Stimulated activated CD4-positive, alpha-beta T cell treated with anti-CD3 and anti-CD28 coated beads, Interleukin-15, amount 100 ng/mL, for 24 hours (primary cell): Measurements from ENCODE around the gene RASSF5.

Experiments
- DNase-seq: peaks from one replicate; pipeline ENCODE4 v3.0.0-alpha.2; 2020

RASSF5 gene

GRCh38 chr1:206518206-206518605, 10.9 kb downstream of the RASSF5 start:
- no peak for DNase-seq

DNA sequence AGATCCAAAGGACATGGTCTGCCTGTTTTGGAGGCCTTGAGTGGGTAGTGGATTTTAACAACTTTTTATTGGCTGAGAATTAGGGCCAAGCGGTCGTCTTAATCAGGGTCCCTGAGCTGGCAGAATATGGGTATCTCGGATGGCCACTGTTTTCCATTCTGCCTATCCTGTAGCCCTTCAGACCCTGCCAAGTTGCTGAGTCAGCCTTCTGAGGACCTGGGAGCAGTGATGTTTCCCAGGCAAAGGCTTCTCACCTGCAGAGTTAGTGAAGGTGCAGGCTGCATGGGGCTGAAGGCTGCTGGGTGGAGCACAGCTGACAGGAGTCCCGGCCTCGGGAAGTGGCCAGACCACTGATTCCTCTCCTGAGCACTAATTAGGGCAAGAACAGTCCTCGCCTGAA, 11.4 kb downstream of the RASSF5 start:
- no peak for DNase-seq

- no peak for DNase-seq
These were observed 13.8 kb downstream of the RASSF5 start for GRCh38 chr1:206521127-206521526.

DNA sequence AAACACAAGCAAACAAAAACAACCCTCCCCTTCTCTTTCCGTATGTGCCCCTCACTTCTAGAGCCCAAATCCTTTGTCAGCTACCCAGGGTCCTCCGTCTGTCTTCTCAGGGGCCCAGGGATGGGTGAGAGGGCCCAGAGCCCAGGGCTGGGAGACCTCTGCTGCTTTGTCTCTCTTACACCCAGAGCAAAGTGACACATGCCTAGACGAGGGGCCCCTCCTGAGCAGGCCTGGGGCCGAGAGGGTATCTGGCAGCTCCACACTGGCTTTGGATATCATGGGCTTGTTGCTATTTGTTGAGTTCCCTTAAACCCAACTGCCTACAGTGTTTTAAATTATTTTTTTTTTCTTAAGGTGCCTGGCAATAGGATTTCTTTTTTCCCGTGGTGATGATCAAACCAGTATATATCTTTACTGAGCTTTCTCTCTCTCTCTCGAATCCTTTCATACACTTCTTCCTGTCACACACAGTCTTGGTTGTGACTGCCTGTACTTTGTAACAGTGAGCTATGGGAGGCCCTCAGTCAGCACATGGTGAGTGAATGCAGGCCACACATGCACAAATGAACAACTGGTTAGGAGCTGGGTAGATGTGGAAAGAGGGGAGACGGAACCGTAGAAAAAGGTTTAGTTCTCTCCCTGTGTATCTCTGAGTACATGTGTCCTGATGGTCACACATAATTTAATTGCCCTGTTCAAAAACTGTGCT, 14.5 kb downstream of the RASSF5 start:
- DNase-seq: no peak

DNA sequence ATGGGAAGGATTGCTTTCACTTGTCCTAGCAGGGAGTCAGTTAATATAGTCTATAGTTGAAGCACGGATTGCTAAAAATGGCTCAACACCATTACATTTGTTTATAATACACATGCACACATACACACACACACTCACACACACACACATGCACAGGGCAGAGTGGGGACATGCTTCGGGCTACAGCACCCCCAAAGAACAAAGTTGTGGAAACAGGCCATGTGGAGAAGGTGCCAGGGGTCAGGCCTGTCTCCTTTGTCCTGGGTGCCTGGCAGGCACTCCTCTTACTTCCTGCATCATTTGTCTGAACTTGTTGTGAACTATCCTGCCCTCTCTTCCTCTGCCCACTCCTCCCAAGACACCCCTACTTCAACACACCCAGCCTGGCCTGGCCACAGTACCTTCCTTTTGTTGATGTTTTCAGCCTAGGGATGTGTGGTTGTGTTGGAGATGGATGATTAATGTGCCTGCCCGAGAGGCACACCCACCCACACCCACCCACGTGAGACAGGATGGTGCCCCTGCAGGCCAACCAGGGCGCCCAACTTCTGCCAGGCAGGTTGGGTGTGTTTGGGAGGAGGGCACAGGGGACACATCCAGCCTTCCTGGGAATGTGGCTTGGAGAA, 17.5 kb downstream of the RASSF5 start:
- no peak for DNase-seq

GRCh38 chr1:206526064-206526911, 19.0 kb downstream of the RASSF5 start:
- DNase-seq: no peak

GRCh38 chr1:206529425-206529824, 22.1 kb downstream of the RASSF5 start:
- no peak for DNase-seq

DNA sequence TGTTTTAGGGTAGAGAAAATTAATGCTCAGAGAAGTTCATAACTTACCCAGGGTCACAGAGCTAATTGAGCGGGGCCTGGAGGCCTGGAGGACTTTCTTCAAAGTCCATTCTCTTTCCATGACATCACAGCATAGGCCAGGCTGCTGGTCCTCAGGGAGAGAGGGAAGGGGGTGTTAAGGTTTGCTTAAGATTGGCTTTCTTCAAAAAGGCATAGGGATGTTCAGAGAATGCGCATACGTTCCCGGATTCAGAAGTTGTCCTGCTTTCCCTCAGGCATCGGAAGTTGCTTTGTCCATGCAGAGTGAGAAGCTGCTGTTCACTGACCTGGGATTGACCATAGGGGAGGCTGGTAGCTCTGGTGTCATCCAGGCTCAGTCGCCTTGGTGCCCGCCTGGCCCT, 25.0 kb downstream of the RASSF5 start:
- DNase-seq: no peak

- no peak for DNase-seq
These were observed 27.2 kb downstream of the RASSF5 start for GRCh38 chr1:206534552-206534951.

- no peak for DNase-seq
These were observed 28.5 kb downstream of the RASSF5 start for GRCh38 chr1:206535853-206536188.

- no peak for DNase-seq
These were observed 29.8 kb downstream of the RASSF5 start for GRCh38 chr1:206537141-206537540.

DNA sequence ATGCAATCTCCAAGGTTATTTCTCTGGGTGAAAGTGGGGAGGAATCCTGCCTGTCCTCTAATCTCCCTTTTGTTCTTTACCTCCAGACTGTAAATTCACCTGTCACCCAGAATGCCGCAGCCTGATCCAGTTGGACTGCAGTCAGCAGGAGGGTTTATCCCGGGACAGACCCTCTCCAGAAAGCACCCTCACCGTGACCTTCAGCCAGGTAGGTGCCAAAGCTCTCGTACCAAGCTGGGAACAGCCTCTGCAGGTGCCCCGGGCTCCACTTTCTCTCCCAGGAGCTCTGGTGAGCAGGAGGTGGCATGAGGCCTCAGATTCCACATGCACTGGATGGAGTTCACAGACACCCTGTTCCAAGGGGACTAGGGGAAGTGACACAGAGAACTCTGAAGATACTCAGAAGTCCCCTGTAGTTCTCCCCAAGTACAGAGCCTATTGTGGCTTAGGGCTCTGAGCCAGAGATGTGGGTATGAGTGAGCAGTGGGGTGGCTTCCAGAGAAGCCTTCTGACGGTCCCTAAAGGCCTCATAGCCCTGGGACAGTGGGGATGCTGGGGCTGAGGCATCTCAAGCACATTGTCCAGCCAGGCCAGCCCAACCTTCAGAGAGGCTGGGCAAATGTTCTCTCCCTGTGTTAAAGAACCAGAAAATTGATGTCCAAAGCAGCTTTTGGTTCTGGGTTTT, 30.9 kb downstream of the RASSF5 start:
- DNase-seq: no peak

- DNase-seq: no peak
These were observed 31.7 kb downstream of the RASSF5 start for GRCh38 chr1:206538901-206539640.

DNA sequence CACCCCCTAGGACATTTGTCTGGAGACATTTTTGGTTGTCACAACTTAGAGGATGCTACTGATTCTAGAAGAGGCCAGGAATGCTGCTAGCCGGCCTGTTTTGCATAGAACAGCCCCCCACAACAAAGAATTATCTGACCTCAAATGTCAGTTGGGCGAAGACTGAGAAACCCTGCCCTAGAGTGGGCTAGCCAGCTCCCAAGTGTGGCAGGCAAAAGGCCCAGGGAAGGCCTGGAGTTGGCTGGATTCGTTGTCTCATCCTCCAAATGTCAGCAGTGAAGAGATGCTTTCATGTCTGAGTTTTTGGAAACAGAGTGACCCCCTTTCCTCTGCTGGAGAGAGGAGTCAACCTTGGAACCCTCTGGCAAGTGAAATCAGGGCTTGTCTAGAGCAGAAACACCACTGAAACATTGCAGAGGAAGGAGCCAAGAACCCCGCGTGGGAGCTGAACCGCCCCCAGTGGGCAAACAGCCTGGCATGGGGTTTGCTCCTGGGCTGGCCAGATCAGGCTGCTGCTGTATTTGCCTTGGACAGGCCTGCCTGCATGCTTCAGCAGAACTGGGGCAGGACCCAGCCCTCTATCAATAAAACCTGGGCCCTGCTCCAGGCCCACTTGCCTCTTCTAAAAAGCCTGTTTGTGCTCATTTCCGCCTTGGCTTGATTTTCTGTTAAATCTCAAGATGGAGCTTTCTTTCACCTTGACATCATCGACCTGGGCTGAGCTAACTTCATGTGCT, 32.9 kb downstream of the RASSF5 start:
- DNase-seq: no peak

- DNase-seq: no peak
These were observed 34.0 kb downstream of the RASSF5 start for GRCh38 chr1:206541236-206541833.

- DNase-seq: peak; percentile 87
These were observed 37.4 kb downstream of the RASSF5 start for GRCh38 chr1:206544562-206545257.

GRCh38 chr1:206545351-206545750, 38.0 kb downstream of the RASSF5 start:
- no peak for DNase-seq

DNA sequence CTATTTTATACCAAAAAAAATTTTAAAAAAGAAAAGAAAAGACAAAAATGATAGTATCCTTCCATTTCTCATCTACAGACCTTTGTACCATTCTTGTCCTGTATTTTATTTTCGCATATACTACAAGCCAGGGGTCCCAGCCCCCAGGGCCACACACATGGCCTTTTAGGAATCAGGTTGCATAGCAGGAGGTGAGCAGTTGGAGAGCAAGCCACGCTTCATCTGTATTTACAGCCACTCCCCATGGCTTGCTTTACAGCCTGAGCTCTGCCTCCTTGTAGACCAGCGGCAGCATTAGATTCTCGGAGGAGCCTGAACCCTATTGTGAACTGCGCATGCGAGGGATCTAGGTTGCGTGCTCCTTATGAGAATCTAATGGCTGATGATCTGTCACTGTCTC, 39.8 kb downstream of the RASSF5 start:
- DNase-seq: no peak

GRCh38 chr1:206550446-206550845, 43.1 kb downstream of the RASSF5 start:
- no peak for DNase-seq

GRCh38 chr1:206551296-206551985, 44.1 kb downstream of the RASSF5 start:
- no peak for DNase-seq
